Measurements from ENCODE around the gene ARHGAP42.

Gene ARHGAP42

DNA sequence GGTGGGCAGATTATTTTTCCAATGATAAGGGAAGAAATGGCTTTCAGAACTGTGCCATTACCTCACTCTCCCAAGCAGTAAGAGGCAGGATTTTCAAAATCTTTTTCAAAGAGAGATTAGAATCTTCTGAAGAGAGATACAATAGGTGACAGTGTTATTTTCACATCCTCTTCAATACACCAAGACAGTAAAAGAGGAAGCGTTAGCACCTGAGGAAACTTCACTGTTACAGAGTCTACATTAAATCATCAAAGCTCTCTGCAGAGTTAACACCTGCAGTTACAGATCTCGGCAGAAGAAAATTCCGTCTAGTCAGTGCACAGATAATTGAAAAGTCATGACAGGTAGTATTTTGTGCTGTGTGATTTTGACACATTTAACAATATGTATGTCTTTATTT, 297.6 kb downstream of the ARHGAP42 start:
- Histone ChIP-seq H3K27ac (ENCODE audit: low read length) (no peak overlapping the region), H3K4me2 (ENCODE audit: insufficient read depth, low read length) (no peak overlapping the region), H3K9ac (ENCODE audit: low read depth, low read length) (no peak overlapping the region), H3K36me3 (ENCODE audit: insufficient read depth, low read length) (no peaks in the 10 kb centered on the region), H3K9me3 (ENCODE audit: insufficient read depth, low read length, severe bottlenecking) (no peaks in the 10 kb centered on the region), H3K27me3 (ENCODE audit: insufficient read depth, low read length, poor library complexity) (no peaks in the 10 kb centered on the region), H4K20me1 (ENCODE audit: insufficient read depth, low read length) (no peaks in the 10 kb centered on the region), H3K4me3 (ENCODE audit: low read depth in 1 of 2, low read length in 2 of 2) (no peak overlapping the region), H3K4me1 (ENCODE audit: insufficient read depth, low read length) (no peaks in the 10 kb centered on the region), H3K79me2 (ENCODE audit: insufficient read depth, low read length) (no peaks in the 10 kb centered on the region), H2AFZ (ENCODE audit: low read depth, low read length) (no peak overlapping the region)
- TF ChIP-seq EZH2 (IDR thresholded peaks at IDR 0.05; ENCODE audit: borderline replicate concordance, low read depth, low read length, severe bottlenecking), result no peak
- TF ChIP-seq, protein P1, sequence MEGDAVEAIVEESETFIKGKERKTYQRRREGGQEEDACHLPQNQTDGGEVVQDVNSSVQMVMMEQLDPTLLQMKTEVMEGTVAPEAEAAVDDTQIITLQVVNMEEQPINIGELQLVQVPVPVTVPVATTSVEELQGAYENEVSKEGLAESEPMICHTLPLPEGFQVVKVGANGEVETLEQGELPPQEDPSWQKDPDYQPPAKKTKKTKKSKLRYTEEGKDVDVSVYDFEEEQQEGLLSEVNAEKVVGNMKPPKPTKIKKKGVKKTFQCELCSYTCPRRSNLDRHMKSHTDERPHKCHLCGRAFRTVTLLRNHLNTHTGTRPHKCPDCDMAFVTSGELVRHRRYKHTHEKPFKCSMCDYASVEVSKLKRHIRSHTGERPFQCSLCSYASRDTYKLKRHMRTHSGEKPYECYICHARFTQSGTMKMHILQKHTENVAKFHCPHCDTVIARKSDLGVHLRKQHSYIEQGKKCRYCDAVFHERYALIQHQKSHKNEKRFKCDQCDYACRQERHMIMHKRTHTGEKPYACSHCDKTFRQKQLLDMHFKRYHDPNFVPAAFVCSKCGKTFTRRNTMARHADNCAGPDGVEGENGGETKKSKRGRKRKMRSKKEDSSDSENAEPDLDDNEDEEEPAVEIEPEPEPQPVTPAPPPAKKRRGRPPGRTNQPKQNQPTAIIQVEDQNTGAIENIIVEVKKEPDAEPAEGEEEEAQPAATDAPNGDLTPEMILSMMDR (IDR thresholded peaks at IDR 0.05; ENCODE audit: borderline replicate concordance, extremely low read depth, low read length, poor library complexity, severe bottlenecking), result no peak
- ATAC-seq (ENCODE audit: insufficient read depth, low read depth), result no peak
- DNase-seq, result no peak

DNA sequence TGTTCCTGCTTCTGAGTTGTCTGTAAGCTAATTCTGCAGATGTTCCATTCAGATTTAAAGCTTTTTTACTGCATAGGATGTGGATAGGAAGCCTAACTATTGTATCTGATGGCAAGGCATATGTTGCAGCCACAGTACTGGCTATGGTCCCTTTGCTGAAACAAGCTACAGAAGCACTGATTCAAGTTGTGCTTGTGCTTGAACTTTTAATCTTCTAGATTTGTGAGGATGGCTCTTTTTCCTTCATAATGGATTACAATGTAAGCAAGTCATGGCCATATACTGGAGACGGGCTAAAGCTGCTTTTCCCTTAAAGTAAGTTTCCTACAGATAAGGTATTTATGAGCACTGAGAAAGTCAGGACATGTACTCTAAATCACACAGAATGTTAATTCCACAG, 303.8 kb downstream of the ARHGAP42 start:
- no peak overlapping the region for H2AFZ ChIP-seq (ENCODE audit: low read depth, low read length)
- no peak overlapping the region for H3K27ac ChIP-seq (ENCODE audit: low read length)
- TF ChIP-seq EZH2 (IDR thresholded peaks at IDR 0.05; ENCODE audit: borderline replicate concordance, low read depth, low read length, severe bottlenecking), result no peak
- TF ChIP-seq, protein P1 (IDR thresholded peaks at IDR 0.05; ENCODE audit: borderline replicate concordance, extremely low read depth, low read length, poor library complexity, severe bottlenecking), result no peak
- no peak overlapping the region for H3K4me3 ChIP-seq (ENCODE audit: low read depth in 1 of 2, low read length in 2 of 2)
- no peaks in the 10 kb centered on the region for H4K20me1 ChIP-seq (ENCODE audit: insufficient read depth, low read length)
- no peak overlapping the region for H3K9ac ChIP-seq (ENCODE audit: low read depth, low read length)
- peaks cover 5% of the 10 kb centered on the region; the same call in 1 of the 2 replicates for H3K4me1 ChIP-seq (ENCODE audit: insufficient read depth, low read length)
- DNase-seq (no peak), ATAC-seq (ENCODE audit: insufficient read depth, low read depth) (no peak)
- H3K36me3 ChIP-seq (ENCODE audit: insufficient read depth, low read length), result no peaks in the 10 kb centered on the region
- no peaks in the 10 kb centered on the region for H3K27me3 ChIP-seq (ENCODE audit: insufficient read depth, low read length, poor library complexity)
- no peak overlapping the region for H3K4me2 ChIP-seq (ENCODE audit: insufficient read depth, low read length)
- no peaks in the 10 kb centered on the region for H3K9me3 ChIP-seq (ENCODE audit: insufficient read depth, low read length, severe bottlenecking)
- H3K79me2 ChIP-seq (ENCODE audit: insufficient read depth, low read length), result no peaks in the 10 kb centered on the region

DNA sequence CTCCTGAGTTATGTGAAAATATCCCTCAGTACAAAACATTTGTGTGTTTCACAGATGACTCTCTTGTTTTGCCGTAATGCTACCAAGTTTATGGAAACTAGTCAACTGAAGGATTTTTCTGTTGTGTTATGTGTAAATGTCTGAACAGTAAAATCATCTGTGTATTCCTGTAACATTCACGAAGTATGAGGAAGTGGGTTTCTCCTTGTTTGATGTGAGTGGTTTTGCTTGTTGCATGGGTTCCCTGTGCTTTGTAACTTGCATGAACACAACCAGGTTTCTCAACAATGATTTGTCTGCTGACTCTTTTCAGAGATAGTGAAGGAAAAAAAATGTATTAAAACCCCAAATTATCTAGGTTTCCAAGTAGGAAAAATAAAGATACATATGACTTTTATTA, 304.5 kb downstream of the ARHGAP42 start:
- no peaks in the 10 kb centered on the region for H3K9me3 ChIP-seq (ENCODE audit: insufficient read depth, low read length, severe bottlenecking)
- ATAC-seq (ENCODE audit: insufficient read depth, low read depth), result peak; percentile 68
- no peak overlapping the region for H3K9ac ChIP-seq (ENCODE audit: low read depth, low read length)
- DNase-seq, result no peak
- TF ChIP-seq, protein P1 (IDR thresholded peaks at IDR 0.05; ENCODE audit: borderline replicate concordance, extremely low read depth, low read length, poor library complexity, severe bottlenecking), result no peak
- TF ChIP-seq EZH2 (IDR thresholded peaks at IDR 0.05; ENCODE audit: borderline replicate concordance, low read depth, low read length, severe bottlenecking), result no peak
- no peak overlapping the region for H3K4me3 ChIP-seq (ENCODE audit: low read depth in 1 of 2, low read length in 2 of 2)
- H3K79me2 ChIP-seq (ENCODE audit: insufficient read depth, low read length), result no peaks in the 10 kb centered on the region
- H3K27ac ChIP-seq (ENCODE audit: low read length), result no peak overlapping the region
- peaks cover 5% of the 10 kb centered on the region; the same call in 1 of the 2 replicates for H3K4me1 ChIP-seq (ENCODE audit: insufficient read depth, low read length)
- no peaks in the 10 kb centered on the region for H3K27me3 ChIP-seq (ENCODE audit: insufficient read depth, low read length, poor library complexity)
- no peak overlapping the region for H3K4me2 ChIP-seq (ENCODE audit: insufficient read depth, low read length)
- H3K36me3 ChIP-seq (ENCODE audit: insufficient read depth, low read length), result no peaks in the 10 kb centered on the region
- H2AFZ ChIP-seq (ENCODE audit: low read depth, low read length), result no peak overlapping the region
- H4K20me1 ChIP-seq (ENCODE audit: insufficient read depth, low read length), result no peaks in the 10 kb centered on the region

DNA sequence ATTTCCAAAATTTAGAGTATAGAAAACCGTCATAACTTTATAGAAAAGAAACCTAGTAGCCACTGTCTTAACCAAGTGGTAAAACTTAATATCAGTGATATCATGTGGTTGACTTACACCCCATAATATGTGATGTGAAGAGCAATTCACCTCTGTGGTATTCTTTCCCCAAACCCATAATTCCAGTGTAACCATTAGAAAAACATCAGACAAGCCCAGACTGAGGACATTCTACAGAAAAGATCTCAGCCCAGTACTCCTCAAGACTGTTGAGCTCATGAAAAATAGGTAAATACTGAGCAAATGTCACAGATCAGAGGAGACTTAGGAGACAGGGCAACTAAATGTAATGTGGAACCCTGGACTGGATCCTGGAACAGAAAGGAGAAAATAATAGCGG, 307.9 kb downstream of the ARHGAP42 start:
- TF ChIP-seq EZH2 (IDR thresholded peaks at IDR 0.05; ENCODE audit: borderline replicate concordance, low read depth, low read length, severe bottlenecking), result no peak
- TF ChIP-seq, protein P1 (IDR thresholded peaks at IDR 0.05; ENCODE audit: borderline replicate concordance, extremely low read depth, low read length, poor library complexity, severe bottlenecking), result no peak
- no peaks in the 10 kb centered on the region for H4K20me1 ChIP-seq (ENCODE audit: insufficient read depth, low read length)
- H3K27ac ChIP-seq (ENCODE audit: low read length), result no peak overlapping the region
- H3K79me2 ChIP-seq (ENCODE audit: insufficient read depth, low read length), result no peaks in the 10 kb centered on the region
- H3K4me1 ChIP-seq (ENCODE audit: insufficient read depth, low read length), result peaks cover 5% of the 10 kb centered on the region; the same call in 1 of the 2 replicates
- H3K9ac ChIP-seq (ENCODE audit: low read depth, low read length), result no peak overlapping the region
- H3K9me3 ChIP-seq (ENCODE audit: insufficient read depth, low read length, severe bottlenecking), result no peaks in the 10 kb centered on the region
- H2AFZ ChIP-seq (ENCODE audit: low read depth, low read length), result no peak overlapping the region
- H3K4me2 ChIP-seq (ENCODE audit: insufficient read depth, low read length), result no peak overlapping the region
- H3K4me3 ChIP-seq (ENCODE audit: low read depth in 1 of 2, low read length in 2 of 2), result no peak overlapping the region
- DNase-seq, result no peak
- no peak for ATAC-seq (ENCODE audit: insufficient read depth, low read depth)
- no peaks in the 10 kb centered on the region for H3K27me3 ChIP-seq (ENCODE audit: insufficient read depth, low read length, poor library complexity)
- no peaks in the 10 kb centered on the region for H3K36me3 ChIP-seq (ENCODE audit: insufficient read depth, low read length)

Data from DND-41 (cell line).